Fibroblast of skin of left biceps (primary cell): Measurements from ENCODE around the gene PHYKPL.

Experiments
- DNase-seq, 2 experiments: peaks; one replicate each; pipeline ENCODE4 v3.0.0-alpha.2; 2013; ENCODE audit warnings: low read depth in 2 of 2

PHYKPL gene

DNA sequence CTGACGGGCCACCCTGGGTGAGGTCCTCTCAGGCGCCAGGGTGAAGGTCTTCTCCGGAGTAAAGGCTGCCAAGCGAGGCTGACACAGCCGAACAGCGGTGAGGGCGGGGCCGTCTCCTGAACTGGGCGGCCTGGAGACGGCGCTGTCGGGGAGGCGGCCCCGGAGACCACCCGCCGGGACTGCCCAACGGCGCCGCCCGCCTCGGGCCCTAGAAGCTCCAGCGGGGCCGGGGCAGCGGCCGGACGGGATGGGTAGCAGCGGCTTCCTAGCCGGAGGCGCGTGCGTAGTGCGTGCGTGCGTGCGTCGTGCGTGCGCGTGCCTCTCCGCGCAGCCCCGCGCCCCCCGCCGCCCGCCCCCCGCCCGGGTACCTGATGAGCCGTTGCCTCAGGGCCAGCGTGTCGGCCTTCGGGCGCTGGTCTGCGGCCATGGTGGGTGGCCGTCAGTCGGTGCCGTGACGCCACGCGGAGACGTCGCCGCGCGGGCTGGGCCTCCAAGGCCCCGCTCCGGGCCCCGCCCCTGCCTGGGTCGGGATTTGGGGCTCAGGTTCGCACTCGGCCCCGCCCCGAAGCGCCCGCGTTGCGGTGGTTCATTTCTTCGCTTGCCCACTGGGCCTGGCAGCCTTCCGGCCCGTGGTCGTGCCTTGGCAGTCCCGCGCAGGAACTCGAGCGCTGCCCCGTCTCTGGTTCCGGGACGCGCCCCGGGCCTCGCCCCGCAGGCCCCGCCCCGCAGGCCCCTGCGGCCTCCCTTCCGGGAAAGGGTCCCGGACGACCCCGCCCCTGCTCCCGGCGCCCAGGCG lies at the start of gene PHYKPL:
Gene PHYKPL (minus strand): TSS at position 679 of the 796 bp plus-strand sequence. CDS start 252 bp downstream, at position 427.
- DNase-seq, result peak; percentile 21 to 34

DNA sequence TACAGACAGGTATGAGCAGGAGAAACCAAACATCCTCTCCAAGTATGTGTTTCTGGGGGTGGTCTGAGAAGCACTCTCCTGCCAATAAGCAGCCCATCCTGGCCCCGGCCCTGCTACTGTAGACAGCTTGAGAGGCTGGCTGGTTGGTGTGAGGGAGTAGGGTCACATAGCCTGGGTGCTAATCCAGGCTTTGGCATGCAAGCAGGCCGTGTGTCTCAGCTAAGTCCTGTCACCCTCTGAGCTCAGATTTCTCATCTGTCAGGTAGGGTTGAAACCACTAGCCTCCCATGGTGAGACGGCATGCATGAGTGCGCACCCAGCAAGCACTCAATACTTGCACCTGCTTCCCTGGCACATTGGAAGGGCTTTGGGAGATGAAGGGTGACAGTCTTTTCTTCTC lies 49.8 kb upstream of the PHYKPL start:
- DNase-seq, result no peak

DNA sequence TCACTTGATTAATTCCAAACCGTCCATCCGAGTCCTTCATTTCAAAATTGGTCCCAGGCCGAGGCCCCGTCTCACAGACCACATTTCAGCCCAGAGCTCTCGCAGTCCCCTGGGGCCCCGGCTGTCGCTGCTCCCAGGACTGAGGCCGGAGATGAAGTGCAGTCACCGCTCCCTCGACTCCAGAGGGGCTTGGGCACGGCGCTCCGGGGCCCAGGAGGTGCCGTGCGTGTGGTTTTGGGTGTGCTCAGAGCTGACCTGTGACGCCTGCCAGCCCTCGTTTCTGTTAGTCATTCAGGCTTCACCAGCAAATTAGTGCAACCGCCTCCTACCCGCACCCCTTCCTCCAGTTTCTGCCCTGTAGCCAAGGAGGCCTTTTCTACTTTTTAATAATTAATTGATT lies 48.7 kb upstream of the PHYKPL start:
- DNase-seq, result no peak

DNA sequence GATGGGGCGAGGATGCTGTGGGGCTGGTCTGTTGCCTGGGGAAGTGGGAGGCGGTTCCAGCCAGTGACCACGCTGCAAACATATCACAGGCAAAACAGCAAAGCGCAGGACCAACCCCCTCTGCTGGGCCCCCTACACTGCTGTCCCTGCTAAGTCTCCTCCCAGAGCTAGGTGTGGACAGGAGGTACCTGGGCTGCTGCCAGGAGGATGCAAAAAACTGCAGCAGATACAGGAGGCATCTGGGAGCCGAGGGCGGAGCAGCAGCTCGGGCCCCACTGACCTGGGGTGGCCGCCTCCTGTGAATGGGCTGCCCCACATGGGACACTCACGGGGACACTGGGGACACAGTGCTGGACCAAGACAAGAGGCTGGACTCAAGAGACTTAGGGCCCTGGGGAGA lies 48.0 kb upstream of the PHYKPL start:
- no peak for DNase-seq

DNA sequence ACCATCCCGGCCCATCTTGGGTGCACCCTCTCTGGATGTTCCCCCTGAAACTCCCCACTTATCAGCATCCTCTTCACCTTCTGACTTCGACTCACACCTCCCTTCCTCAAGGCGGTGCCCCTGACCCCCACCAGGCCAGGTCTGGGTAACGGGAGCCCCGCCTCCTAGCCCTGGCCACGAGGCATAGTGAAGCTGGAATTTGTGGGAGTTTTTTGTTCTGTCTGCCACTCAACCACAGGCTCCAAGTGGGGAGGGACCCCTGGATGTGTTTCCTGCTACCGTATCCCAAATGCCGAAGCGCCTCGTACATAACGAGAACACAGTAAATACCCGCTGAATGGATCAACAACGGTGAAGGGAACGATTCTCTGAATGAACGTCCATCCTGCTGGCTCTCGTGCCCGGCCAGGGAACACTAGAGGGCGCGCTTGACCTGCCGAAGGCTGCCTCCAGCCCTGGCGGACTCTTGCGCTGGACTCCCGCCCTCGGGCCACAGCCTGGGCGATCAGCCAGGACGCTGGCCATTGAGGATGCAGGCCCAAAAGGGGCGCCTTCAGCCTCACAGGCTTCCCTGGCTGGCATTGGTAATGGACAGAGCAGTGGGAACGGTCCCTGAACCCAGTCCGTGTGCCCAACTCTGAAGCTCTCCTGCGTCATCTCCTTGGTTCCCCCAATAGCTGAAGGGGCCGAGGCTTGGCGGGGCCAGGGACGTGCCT lies 47.3 kb upstream of the PHYKPL start:
- DNase-seq, result peak in 1 of 2 experiments; percentile 16

DNA sequence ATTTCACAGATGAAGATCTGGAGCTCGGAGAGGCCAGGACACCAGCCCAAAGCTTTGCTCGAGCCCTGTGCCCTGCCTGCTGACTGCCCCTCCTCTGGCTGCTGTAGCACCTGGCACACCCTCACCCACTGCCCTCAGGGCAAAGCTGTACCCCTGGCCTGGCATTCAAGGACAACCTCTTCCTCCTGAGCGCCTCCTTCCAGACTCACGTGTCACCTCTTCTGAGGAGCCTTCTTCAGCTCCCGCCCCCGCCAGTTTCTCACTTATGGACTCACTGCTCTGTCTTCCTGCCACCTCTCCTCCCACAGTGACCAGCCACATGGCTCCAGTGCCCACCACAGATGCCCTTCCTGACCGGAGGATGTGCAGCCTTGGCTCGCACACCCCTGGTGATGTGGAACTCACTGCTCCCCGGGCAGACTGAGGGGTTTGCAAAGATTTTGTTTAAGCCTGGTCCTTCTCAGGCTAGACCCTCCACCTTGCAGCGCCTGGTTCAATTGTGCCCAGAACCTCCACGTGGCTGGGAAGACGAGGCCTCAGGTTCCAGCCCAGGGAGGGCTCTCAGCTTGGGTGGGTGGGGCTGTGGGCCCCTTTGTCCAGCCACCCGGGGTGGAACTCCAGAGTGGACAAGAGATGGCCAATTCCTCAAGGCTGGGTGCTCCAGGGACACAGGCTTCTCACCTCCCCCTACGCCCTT lies 46.6 kb upstream of the PHYKPL start:
- DNase-seq, result no peak

DNA sequence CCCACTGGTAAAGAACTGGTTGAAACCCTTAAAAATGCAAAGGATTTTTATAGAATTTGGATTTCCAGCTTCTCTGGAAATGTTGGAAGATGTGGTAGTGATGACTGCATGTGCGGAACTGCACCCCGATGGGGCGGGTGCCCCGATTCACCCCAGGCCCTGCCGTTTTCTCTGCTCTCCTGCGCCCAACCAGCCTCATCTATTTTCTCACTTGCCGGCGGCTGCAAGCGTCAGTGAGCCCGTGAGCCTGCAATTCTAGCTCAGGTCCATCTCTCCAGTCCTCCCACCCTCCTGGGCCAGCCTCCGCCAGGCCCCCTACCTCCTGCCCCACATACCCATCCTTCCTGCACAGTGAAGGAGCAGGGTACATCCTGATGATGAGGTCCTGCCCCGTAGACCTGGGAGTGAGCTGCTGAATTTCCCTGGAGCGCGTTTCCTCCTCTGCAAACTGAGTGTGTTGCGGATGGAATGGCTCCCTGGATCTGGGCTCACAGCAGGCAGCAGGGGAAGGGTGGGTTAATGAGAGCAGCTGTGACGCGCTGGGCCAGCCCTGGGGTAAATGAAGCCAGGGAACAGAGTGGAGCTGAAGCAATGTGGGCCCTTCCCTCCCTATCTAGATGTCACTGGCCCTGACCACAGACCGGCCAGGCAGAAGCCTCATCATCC lies 45.9 kb upstream of the PHYKPL start:
- no peak for DNase-seq

DNA sequence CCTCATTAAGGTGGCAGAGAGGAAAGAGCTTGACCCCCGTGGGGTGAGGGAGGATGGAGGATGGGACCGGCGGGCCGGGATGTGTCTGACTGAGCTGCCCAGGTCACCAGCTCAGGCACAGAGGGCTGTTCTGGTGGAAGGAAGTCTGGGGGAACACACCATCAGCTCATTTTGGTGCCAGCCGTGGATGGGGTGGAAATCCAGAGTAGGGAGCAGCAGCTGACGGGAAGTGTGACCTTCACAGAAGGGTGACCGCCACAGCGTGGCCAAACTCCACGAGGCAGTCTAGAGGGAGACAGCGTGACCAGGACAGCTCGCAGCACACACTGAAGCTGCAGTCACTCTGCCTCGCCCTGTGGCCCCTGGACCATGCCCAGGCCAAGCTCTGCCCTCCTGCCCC lies 45.3 kb upstream of the PHYKPL start:
- no peak for DNase-seq

DNA sequence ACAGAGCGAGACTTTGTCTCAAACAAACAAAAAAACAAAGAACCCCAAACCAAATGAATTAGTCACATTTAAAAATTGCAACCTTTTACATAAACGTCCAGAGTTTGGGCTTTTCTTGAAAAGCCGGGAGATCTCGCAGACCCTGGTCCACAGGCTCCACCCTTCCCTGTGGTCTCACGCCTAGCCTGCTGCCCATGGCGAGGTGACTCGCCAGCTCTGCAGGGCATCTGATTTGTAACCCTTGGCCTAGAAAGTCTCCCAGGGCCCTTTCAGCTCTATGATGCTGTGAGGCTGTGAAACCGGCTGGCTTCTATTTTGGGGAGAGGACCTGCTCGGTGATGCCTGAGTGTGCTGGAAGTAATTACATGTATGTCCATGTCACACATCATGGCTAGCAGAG lies 44.7 kb upstream of the PHYKPL start:
- no peak for DNase-seq

DNA sequence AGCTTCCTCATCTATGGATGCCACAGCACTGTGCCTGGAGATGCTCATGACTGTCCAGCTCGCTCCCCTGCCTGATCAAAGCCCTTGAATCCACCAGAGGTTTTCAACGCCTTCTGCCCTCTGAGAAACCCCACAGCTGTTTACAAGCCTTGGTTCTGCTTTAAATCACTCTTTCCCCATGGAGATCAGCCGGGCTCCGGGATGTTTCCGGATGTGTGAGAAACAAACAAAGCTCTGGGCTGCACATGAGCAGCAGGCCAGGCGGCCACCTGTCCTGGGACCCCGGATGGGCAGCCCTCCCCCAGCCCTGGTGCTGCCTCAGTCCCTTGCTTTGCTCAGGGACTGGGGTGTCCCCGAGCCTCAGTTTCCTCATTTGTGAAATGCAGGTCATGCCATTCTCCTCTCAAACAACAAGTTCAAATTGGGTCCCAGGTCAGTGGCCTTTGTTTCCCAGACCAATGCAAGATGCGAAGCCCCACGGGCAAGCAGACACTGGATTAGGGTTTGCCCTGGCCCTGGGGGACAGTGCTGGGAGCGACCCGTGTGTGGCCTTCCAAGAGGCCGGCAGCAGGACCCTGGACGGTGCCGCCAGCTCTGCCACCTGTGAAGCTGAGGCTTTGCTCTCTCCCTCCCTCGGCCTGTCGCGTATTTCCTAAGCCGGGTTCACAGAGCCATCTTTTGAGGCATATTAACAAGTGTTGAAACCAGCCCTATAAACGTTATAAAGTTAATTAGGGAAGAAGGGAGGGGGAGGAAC lies 42.4 kb upstream of the PHYKPL start:
- DNase-seq, result no peak

DNA sequence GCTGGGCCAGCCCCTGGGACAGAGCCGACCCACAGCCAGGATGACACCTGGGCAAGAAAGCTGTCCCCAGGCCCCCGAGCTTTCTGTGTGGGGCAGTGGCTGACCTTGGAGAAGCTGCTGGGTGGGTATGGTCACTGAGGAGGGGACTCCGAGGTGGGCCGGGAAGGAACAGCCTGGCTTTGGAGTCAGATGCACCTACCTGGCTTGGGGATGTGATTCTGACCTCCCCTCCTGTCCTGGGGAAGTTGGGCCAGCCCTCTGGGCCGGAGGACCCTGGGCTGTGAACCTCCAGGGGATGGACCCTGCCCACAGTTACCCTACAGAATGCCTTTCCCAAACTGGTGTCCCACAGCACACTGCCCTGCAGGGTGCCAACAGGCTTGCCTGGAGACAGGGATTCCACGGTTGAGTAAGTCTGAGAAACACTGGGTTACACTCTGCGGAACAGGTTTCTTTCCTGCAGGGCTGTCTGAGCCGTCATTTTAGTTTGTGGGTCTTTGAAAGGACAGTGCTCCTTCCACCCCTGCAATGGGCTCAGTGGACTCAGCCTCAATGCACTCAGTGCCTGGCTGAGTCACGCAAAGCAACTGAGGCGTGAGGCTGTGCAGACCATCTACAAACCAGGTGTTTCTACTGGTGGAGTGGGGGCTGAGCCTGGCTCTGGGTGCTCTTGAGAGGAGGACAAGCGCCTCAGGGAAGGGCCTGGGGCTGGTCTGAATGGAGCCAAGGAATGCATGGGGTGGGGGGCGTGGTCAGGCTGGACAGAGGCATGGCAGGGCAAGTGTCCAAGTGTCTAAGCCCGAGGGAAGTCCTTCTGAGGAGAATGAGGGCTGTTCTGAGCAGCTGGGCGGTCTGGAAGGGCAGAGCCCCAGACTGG lies 41.3 kb upstream of the PHYKPL start:
- no peak for DNase-seq

DNA sequence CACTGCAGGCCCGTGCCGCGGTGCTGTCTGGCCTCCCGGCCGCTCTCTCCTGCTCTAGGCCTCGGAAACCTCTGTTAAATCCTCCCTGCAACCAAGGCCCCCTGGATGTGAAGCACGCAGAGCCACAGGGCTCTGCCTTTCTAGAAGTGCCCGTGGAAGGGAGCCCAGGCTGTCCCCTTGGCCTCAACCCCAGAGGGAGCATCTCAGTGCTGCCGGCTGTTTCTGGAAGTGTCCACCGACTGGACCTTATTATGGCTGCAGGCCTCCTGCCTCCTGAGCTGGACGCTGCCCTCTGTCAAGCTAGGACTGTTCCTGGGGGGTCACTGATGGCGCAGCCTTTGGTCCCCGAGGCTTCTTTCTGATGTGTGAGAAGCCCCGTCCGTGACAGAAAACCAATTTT lies 40.4 kb upstream of the PHYKPL start:
- no peak for DNase-seq

DNA sequence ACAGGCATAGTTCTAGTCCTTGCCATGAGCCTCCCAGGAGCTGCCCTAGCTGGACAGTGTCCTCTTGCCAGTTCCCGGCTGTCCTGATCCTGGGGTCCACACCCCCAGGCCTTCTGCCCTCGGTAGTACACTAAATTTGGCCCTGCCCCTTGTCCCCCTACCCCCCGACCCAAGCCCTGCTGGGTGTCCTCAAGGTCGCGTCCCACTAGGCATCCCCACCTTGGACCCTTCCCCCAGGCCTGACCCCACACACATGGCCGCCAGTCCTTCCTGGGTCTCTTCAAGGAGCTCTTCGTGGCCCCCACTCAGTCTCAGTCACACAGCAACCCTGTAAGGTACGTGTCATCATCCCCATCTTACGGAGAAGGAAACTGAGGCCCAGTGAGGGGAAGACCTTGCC lies 40.0 kb upstream of the PHYKPL start:
- no peak for DNase-seq

DNA sequence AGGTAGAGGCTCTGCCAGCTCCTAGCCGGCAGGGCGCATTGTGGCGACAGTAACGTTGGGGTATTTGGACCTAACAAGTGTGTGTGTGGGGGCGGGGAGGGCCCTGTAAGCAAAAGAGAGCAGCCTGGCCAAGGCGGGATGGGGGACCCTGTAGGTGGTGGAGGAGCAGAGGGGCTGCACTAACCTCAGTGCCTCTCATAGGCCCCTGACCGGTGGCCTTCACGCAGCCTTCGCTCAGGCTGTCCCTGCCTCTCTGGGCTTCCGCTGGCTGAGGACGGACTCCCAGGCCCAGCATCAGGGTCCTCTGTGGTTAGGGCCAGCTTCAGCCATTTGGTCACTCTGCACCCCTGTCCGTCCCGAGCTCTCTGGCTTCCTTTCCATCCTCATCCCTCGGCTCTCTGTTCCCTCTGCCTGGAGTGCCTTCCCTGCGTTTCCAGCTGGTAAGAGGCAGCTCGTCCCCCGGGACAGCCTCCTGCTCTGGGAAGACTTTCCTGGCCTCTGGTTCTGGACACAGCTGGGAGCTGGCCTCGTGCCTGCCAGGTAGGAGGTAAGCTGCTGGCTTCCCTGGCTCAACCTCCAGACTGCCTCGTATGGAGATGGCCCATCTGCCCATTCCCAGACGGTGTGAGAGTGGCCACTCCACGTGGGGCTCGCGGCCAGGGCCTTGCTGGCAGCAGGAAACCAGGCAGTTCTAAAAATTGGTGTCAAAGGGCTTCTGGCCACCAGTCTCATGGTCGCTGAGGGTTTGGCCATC lies 39.3 kb upstream of the PHYKPL start:
- DNase-seq, result no peak

DNA sequence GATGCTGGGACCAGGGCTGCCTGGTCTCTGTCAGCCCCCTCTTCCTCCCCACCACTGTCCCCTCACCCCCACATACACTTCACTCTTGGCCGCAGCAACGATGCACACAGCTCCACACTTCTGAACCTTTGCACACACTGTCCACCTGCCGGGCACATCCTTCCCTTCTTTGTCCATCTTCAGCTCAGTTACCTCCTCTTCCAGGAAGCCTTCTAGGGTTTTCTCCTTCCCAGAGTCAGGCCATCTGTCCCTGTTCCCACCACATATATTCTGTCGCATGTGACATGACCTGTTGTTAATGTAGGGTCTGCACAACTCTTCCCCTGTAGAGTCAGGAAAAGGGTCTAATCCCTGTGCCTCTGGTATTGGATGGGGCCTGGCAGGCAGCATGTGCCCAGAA lies 38.6 kb upstream of the PHYKPL start:
- no peak for DNase-seq

DNA sequence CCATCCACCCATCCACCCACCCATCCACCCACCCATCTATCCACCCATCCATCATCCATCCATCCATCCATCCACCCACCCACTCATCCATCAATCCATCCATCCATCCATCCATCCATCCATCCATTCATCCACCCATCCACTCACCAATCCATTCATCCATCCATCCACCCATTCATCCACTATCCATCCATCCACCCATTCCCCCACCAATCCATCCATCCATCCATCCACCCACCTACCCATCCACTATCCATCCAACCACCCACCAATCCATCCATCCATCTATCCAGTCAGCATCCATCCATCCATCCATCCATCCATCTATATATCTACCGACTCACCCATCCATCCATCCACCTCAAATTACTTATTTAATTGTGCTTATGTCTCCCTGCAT lies 36.9 kb upstream of the PHYKPL start:
- no peak for DNase-seq

DNA sequence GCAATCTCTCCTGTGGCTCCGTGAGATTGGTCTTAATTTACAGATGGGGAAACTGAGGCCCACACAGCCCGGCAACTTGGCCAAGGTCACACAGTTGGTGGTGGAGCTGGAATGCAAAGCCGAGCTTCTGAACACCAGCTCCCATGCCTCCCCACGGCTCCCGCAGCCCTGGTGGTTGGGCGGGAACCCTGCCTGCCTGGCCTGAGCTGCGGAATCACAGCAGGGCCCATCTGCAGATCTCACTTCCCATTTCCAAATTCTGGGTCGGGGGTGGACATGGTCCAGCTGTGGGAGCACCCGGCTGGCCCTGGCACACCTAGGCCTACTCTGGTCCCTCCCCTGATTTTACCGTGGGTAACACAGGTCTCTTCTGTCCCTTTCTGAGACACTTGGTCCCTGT lies 35.3 kb upstream of the PHYKPL start:
- no peak for DNase-seq

DNA sequence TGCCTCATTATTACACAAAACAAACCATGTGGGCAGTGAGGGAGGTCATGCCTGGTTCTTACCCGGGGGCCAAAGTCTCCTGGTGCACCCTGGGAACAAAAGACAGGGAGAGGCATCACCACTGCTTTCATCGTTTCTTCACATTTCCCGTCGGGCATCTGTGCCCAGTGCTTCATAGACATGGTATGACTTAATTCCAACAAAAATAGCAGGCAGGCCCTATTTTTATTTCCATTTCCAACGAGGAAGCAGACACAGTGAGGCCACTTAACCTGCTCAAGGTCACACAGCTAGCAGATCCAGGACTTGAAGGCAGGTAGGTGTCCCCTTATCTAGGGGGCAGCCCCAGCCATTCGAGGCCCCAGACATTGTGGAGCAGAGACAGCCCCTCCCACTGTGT lies 34.6 kb upstream of the PHYKPL start:
- DNase-seq, result no peak

DNA sequence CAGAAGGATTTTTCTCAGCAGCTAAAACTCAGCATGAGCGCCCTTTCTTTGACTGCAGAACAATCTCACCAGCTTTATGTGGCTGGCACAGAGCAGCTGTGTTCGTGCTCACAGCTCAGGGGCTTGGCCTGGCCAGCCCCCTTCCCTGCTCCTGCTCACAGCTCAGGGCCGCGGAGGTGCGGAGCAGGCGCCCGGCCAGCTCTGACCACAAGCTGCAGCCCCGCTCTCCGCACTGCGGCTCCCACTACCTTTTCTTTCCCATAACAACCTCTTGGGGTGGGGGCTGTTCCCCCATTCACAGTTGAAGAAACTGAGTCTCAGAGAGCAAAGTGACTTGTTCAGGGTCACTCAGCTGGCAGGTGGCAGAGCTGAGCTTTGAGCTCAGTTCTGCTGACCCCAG lies 34.0 kb upstream of the PHYKPL start:
- no peak for DNase-seq

DNA sequence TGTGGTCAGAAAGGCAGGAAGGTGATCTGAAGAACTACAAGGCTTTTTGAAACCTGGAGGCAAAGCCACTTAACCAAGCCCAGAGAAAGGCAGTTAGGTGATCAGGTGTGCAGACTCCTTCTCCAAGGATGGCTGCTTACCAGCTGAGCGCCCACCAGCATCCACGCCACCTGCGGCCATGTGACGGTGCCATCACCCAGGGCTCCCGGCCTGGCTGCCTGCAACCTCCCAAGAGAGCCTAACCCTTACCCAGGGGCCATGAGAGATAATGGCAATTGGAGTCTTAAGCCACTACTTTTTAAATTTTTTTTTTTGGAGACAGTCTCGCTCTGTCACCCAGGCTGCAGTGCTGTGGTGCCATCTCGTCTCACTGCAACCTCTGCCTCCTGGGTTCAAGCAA lies 33.1 kb upstream of the PHYKPL start:
- DNase-seq, result no peak
